HepG2 (cell line): ENCODE results near the gene MED13L. TPM values are rescaled to one million over a fixed set of nuclear protein-coding genes. Genes with fewer than 3 reads are reported as not detected.

Experiments
- ATAC-seq: fragments of 200-7000 bp; cut with Tn5 transposase; 3 replicates; pipeline ENCODE4 v1.9.1; 2020; ENCODE audit warnings: mild to moderate bottlenecking, moderate library complexity
- BruUV-seq: library from RNA; stranded (reverse); fragments of 400-500 nt; replicated peaks from 2 replicates; lab custom pipeline; 2021; lab: Mats Ljungman, UMichigan
- CTCF ChIA-PET: fragments of 300-600 bp; formaldehyde crosslinking; extraction: SDS; loops from one replicate; lab custom pipeline; 2021; ENCODE audit warnings: low total read pairs, inconsistent platforms, low intra/inter-chr PET ratio; lab: Yijun Ruan, JAX
- POLR2A ChIA-PET: fragments of 350-600 bp; sonication (Branson Sonifier 250); formaldehyde crosslinking; loops from one replicate; lab custom pipeline; 2020; ENCODE audit warnings: antibody characterized with exemption, inconsistent platforms; lab: Yijun Ruan, JAX
- DNase-seq: peaks from one replicate; pipeline ENCODE4 v3.0.0-alpha.2; 2015; ENCODE audit warnings: low spot score
- FAIRE-seq: peaks from 3 replicates; lab custom pipeline; 2011; peaks lifted over from hg19 to GRCh38; lab: Jason Lieb, UNC
- H2AFZ ChIP-seq: one replicate; pipeline ENCODE4 v1.6.1; 2011; ENCODE audit warnings: low read length, inconsistent platforms
- H3K27ac ChIP-seq: fragments of 300-600 bp; 3 replicates; pipeline ENCODE4 v1.8.0; 2011; ENCODE audit warnings: mixed run types, mild to moderate bottlenecking, mixed read lengths, low read length, inconsistent platforms; ENCODE audit not compliant: insufficient read depth; ENCODE audit errors: extremely low read length
- H3K27me3 ChIP-seq, 2 experiments: fragments of 200-600 bp in 1 of 2; 2 replicates in 1 of 2; 3 replicates in 1 of 2; pipeline versions ENCODE4 v1.6.0 to v1.8.0; 2011; ENCODE audit warnings: low read length in 2 of 2, mild to moderate bottlenecking in 2 of 2, moderate library complexity in 2 of 2, inconsistent platforms in 1 of 2; ENCODE audit not compliant: insufficient read depth in 2 of 2, control insufficient read depth in 1 of 2
- H3K36me3 ChIP-seq, 2 experiments: fragments of 200-600 bp in 1 of 2; replicated peaks in 1 of 2; 2 replicates in 1 of 2; 3 replicates in 1 of 2; pipeline versions ENCODE4 v1.5.1 to v1.8.0; 2011; ENCODE audit warnings: low read length in 2 of 2, inconsistent platforms in 1 of 2; ENCODE audit not compliant: insufficient read depth in 2 of 2, control insufficient read depth in 1 of 2
- H3K4me1 ChIP-seq: 2 replicates; pipeline ENCODE4 v1.5.1; 2012; ENCODE audit warnings: low read length, inconsistent platforms; ENCODE audit not compliant: insufficient read depth
- H3K4me2 ChIP-seq: 2 replicates; pipeline ENCODE4 v1.6.0; 2011; ENCODE audit warnings: low read depth, low read length, inconsistent platforms
- H3K4me3 ChIP-seq, 3 experiments: fragments of 200-600 bp in 1 of 3; sonication (generic), shearing (Covaris generic) in 1 of 3; replicated peaks in 1 of 3; 2 replicates each; pipeline ENCODE4 v1.5.1; 2011 to 2016; ENCODE audit warnings: low read length in 3 of 3, inconsistent platforms in 2 of 3, low read depth in 2 of 3, mild to moderate bottlenecking in 2 of 3, control low read depth in 1 of 3, mixed read lengths in 1 of 3; ENCODE audit not compliant: insufficient read depth in 1 of 3
- H3K79me2 ChIP-seq: one replicate; pipeline ENCODE4 v1.6.1; 2011; ENCODE audit warnings: low read length, inconsistent platforms; ENCODE audit not compliant: insufficient read depth
- H3K9ac ChIP-seq: 2 replicates; pipeline ENCODE4 v1.6.0; 2011; ENCODE audit warnings: mild to moderate bottlenecking, low read depth, low read length, inconsistent platforms; ENCODE audit not compliant: insufficient read depth
- H3K9me3 ChIP-seq: 2 replicates; pipeline ENCODE4 v1.5.1; 2012; ENCODE audit warnings: mild to moderate bottlenecking, low read length
- H4K20me1 ChIP-seq: 2 replicates; pipeline ENCODE4 v1.6.0; 2011; ENCODE audit warnings: inconsistent platforms, mild to moderate bottlenecking, low read length, moderate library complexity; ENCODE audit not compliant: insufficient read depth
- GPN1 ChIP-seq: sonication (generic); formaldehyde crosslinking; IDR thresholded peaks from 2 replicates; pipeline ENCODE4 v1.5.1; 2020; ENCODE audit warnings: missing genetic modification reagents, borderline replicate concordance
- HNF1B ChIP-seq: sonication (generic); formaldehyde crosslinking; IDR thresholded peaks from 2 replicates; pipeline ENCODE4 v1.5.1; 2020; ENCODE audit warnings: mild to moderate bottlenecking, moderate library complexity, missing genetic modification reagents
- KMT2A ChIP-seq: sonication (generic); formaldehyde crosslinking; IDR thresholded peaks from 2 replicates; pipeline ENCODE4 v1.4.0; 2020; ENCODE audit warnings: missing genetic modification reagents
- KMT2B ChIP-seq: IDR thresholded peaks from 2 replicates; pipeline ENCODE4 v1.6.1; 2016; ENCODE audit warnings: missing genetic modification reagents, missing compliant biosample characterization
- LCORL ChIP-seq, 2 experiments: fragments of 450-650 bp in 1 of 2; sonication (generic) in 1 of 2; formaldehyde crosslinking in 1 of 2; IDR thresholded peaks; 2 replicates each; pipeline versions ENCODE4 v1.5.0 to v1.6.1; 2017 to 2020; ENCODE audit warnings: antibody characterized with exemption in 1 of 2, missing genetic modification reagents in 1 of 2
- MED13 ChIP-seq: sonication (generic); formaldehyde crosslinking; IDR thresholded peaks from 2 replicates; pipeline ENCODE4 v1.5.0; 2020; ENCODE audit warnings: missing genetic modification reagents
- NFKBIZ ChIP-seq: IDR thresholded peaks from 2 replicates; pipeline ENCODE4 v1.6.1; 2018; ENCODE audit warnings: missing genetic modification reagents, missing compliant biosample characterization
- YEATS2 ChIP-seq: sonication (generic); formaldehyde crosslinking; IDR thresholded peaks from 2 replicates; pipeline ENCODE4 v1.4.0; 2020; ENCODE audit warnings: missing genetic modification reagents, borderline replicate concordance
- ZNF652 ChIP-seq: IDR thresholded peaks from 2 replicates; pipeline ENCODE4 v1.6.1; 2016; ENCODE audit warnings: low read depth, borderline replicate concordance
- WGBS: methylation state at CpG from one replicate; pipeline ENCODE4 v1.1.6; 2017; ENCODE audit warnings: low lambda C conversion rate; 5-methylcytosine and 5-hydroxymethylcytosine counted together
- in situ Hi-C: cut with HindIII; loops from 2 replicates; pipeline ENCODE4 v1.10.0; 2017; ENCODE audit warnings: low pct_unique_long_range_greater_than_20kb; ENCODE audit not compliant: extremely low pct_ligation_motif_present
- intact Hi-C: fragments of 100-400 bp; cut with micrococcal nuclease; formaldehyde crosslinking; loops from one replicate; pipeline ENCODE4 v1.10.0; 2022; ENCODE audit not compliant: unreplicated experiment
- polyA plus RNA-seq, 8 experiments: library from polyadenylated mRNA; depleted of rRNA in 3 of 8; stranded (reverse) in 7 of 8; unstranded in 1 of 8; fragments of >200 nt; fragmentation: Illumina TruSeq in 4 of 8; extraction: Trizol in 4 of 8; gene quantifications; 2 replicates each; pipeline versions ENCODE4 v1.2.1 to v1.2.3, GENCODE V29; 2011 to 2016; ENCODE audit warnings: low read depth in 4 of 8, missing spikeins in 1 of 8, mixed read lengths in 1 of 8; ENCODE audit not compliant: insufficient read depth in 1 of 8
- total RNA-seq, 5 experiments: library from RNA; depleted of rRNA; stranded (reverse); fragments of >200 nt; fragmentation: Illumina TruSeq; extraction: Trizol; gene quantifications; 2 replicates each; pipeline ENCODE4 v1.2.3, GENCODE V29; 2016; ENCODE audit warnings: low read depth in 1 of 5

Gene MED13L
- total and polyA plus RNA-seq, 2 of the 13 experiments (the other 11 are each of a cell fraction or from before 2014, with no cell fraction given): 24.8 to 38.9 TPM

GRCh38 chr12:116317139-116317538 lies 39.6 kb upstream of the MED13L start (continued):
- TF ChIP-seq MED13 (CRISPR knock-in tag) (no peak), GPN1 (CRISPR knock-in tag) (no peak), YEATS2 (CRISPR knock-in tag) (no peak), KMT2B (no peak)

- intact Hi-C loops: no loop called here
- Histone ChIP-seq H3K36me3 (no peaks in the 10 kb centered on the region), H3K4me3 (no peak overlapping the region; a peak in 1 of 6 replicates), H3K4me1 (no peaks in the 10 kb centered on the region; the same call in 1 of the 2 replicates), H3K79me2 (no peaks in the 10 kb centered on the region), H3K9me3 (no peaks in the 10 kb centered on the region), H3K4me2 (peak overlapping the region; percentile 37; the same call in 1 of the 2 replicates), H3K9ac (no peak overlapping the region), H3K27ac (no peak overlapping the region), H4K20me1 (no peaks in the 10 kb centered on the region), H3K27me3 (no peaks in the 10 kb centered on the region; a peak in 1 of 5 replicates), H2AFZ (no peak overlapping the region)
- TF ChIP-seq NFKBIZ (no peak), KMT2A (CRISPR knock-in tag) (no peak), ZNF652 (peak; percentile 92), HNF1B (CRISPR knock-in tag) (peak; percentile 34; the same call in 1 of the 2 replicates), LCORL (IDR thresholded peaks at IDR 0.05) (no peak), LCORL (CRISPR knock-in tag; IDR thresholded peaks at IDR 0.05) (0 out of 2 replicates have a peak, but pooled peaks have one; percentile 16)
- CTCF ChIA-PET: no interaction called here
- POLR2A ChIA-PET: no interaction called here
- FAIRE-seq (no peak), ATAC-seq (no peak), DNase-seq (no peak)
- 0% methylated on average over 7 of the region's 7 CpGs for WGBS
- BruUV-seq: no TSS peak
- in situ Hi-C loops: no loop called here
Measured at GRCh38 chr12:116314477-116314876, 37.0 kb upstream of the MED13L start.
